T47D (cell line): ENCODE measurements around the gene PDIA5.
"Not testable (repeated sequence)": the region's sequence is repeated elsewhere in the genome, so short reads cannot be mapped to it uniquely, and the experiment has no call there.

Experiments
- DNase-seq, 2 experiments: peaks; one replicate each; pipeline versions ENCODE4 v3.0.0 to v3.0.0-alpha.2; 2011 to 2012; ENCODE audit warnings: low read depth in 1 of 2, low spot score in 1 of 2
- JUND ChIP-seq: IDR thresholded peaks from 2 replicates; pipeline ENCODE4 v1.6.1; 2012; ENCODE audit warnings: low read depth
- in situ Hi-C: cut with HindIII; loops from 2 replicates; pipeline ENCODE4 v1.10.0; 2016; ENCODE audit warnings: low sequenced_read_pairs, low pct_unique_long_range_greater_than_20kb

The PDIA5 gene

DNA sequence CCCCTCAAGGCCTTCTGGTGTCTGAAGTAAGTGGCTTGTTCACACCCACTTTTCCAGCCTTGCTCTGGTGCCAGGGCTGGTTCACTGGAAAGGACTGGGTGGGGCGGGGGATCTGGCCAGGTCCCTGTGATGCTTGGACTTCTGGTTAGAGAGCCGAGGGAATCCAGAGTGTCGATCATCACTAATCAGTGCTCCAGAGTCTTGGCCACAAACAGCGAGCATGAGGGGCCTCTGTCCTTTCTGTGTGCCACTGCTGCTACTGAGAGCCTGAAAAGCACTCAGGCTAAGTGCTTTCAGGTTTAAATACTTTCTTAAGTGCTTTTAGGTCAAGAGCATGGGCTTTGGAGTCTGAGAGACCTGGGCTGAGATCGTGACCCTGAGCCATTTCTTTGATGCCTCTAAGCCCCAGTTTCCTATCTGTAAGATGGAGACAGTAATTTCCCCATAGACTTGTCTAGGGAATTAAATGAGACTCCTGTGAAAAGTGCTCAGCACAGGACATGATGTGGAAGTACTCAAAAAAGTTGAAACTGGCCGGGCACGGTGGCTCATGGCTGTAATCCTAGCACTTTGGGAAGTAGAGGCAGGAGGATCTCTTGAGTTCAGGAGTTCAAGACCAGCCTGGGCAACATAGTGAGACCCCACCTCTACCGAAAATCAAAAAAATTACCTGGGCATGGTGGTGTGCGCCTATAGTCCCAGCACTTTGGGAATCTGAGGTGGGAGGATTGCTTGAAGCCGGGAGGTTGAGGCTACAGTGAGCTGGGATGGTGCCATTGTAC is 81.1 kb downstream of the PDIA5 start:
- no peak for TF ChIP-seq JUND
- DNase-seq = no peak
- in situ Hi-C loops = no loop called here

DNA sequence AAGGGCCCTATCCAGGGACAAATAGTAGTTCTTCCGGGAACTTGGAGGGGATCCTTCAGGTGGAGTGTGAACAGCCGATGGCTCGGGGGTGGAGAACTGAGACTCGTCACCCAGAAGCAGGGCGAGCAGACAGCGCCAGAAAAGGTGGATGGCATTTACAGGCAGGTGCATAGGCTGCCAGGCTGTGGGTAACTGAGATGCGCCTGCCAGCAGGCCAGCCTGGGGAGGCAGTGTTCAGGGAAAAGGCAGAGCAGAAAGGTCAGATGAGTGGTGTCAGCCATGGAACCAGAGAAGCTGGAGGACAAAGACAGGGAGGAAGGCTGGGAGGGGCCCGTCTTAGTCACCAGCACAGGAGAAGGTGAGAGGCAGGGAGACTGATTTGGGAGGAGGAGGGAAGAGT is 81.9 kb downstream of the PDIA5 start:
- no peak for DNase-seq
- no peak for TF ChIP-seq JUND
- in situ Hi-C loops = no loop called here

DNA sequence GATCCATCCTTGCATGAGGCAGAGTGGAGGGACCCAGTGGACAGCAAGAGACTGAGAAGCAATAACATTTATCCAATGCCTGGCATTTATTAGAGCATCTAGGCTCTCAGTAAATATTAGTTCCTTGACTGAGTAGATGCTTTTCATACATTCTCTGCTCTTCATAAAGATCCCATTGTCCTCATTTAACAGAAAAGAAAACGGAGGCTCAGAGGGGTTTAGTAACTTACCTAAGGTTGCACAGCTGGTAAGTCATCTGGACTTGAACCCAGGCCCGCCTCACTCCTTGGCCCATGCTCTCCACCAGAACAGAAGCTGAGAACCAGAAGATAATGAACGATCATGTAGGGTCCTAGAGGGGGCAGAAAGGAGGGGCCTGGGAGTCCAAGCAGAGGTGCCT is 82.7 kb downstream of the PDIA5 start:
- no peak for TF ChIP-seq JUND
- in situ Hi-C loops = no loop called here

DNA sequence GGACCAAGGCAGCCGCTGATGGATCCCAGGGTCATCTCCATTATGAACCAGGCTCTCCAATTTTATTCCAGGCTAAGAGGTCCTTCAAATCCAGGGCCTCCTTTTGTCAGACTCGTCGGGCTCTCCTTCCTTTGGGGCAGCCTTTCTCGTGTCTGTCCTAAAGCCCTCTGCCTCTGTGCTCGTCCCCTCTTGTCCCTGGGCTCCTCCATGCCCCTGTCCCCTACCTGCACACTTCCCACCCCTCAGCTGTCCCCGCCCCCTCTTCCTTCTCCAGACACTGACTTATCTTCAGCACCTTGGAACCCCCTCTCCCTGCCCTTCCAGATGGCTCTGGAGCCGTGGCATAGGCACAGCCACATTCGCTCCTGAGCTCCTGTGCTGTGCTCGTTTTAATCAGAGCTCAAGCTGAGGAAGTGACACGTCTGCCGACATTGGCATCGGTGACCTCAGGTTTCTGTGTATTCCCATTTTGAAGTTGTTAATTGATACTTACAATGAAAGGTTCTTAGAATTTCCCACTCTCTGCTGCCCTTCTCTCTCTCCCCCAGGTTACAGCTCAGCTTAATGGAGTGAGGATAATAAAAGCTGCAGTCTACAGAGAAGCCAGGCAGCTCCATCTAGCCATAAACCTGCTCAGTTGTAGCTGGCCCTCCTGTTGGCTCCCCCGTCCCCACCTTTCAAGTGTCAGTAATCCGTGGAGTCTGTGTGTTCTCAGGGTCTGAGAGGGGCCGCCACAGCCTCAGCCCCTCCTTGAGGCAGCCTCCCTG is 83.8 kb downstream of the PDIA5 start:
- TF ChIP-seq JUND = no peak
- DNase-seq = no peak
- in situ Hi-C loops = no loop called here

More for the DNA sequence above, 82.7 kb downstream of the PDIA5 start:
- DNase-seq = no peak

DNA sequence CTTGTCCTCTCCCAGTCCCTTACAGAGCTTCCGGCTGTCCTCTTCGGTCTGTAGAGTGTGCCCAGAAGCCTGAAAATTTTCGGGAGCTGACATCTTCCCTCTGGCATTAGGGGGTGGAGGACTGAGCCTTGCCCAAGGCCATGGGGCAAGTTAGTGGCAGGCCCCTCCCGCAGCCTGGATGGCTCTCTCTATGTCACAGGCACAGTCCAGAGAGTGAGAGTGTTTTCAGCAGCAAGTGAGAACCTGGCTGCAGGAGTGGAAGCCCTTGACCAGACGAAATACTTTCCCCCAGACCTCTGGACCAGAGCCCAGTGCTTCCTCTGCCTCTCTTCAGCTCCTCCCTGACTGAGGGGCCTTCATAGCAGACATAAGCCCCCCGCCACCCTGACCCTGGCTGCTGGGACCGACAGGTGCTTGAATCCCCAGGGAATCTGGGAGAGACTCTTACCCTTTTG is 84.5 kb downstream of the PDIA5 start:
- in situ Hi-C loops = no loop called here
- no peak for TF ChIP-seq JUND
- DNase-seq = no peak

DNA sequence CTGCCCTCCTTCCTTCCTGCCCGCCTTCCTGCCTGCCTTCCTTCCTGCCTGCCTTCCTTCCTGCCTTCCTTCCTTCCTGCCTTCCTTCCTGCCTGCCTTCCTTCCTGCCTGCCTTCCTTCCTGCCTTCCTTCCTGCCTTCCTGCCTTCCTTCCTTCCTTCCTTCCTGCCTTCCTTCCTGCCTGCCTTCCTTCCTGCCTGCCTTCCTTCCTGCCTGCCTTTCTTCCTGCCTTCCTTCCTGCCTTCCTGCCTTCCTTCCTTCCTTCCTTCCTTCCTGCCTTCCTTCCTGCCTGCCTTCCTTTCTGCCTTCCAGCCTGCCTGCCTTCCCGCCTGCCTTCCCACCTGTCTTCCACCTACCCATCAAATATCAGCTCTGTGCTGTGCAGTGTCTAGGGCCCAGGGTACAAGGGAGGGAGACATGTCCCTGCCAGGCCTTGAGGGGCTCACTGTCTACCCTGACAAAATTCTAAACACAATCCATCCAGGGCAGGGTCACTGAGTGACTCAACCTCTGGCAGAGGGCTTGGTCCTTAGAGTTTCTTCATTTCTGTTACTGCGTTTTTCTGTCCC is 85.1 kb downstream of the PDIA5 start:
- DNase-seq, in situ Hi-C loops: not testable (repeated sequence)

DNA sequence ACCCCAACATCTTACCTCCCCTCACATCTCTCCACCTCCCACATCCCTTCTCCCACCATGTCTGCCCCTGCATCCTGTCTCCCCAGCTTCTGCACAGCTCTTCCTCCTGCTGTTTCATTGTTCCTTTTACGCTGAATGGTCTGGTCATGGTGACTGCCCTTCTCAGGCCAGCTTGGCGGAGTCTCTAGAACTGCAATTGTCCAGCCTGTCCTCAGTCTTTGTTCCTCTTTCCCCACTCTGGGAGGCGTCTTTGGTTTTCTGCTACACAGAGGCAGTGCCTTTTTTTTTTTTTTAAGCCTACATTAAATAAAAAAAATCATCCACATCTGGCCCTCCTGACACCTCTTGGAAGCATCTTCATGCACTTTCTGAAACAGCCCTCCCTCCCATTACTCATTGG is 85.9 kb downstream of the PDIA5 start:
- DNase-seq = no peak

DNA sequence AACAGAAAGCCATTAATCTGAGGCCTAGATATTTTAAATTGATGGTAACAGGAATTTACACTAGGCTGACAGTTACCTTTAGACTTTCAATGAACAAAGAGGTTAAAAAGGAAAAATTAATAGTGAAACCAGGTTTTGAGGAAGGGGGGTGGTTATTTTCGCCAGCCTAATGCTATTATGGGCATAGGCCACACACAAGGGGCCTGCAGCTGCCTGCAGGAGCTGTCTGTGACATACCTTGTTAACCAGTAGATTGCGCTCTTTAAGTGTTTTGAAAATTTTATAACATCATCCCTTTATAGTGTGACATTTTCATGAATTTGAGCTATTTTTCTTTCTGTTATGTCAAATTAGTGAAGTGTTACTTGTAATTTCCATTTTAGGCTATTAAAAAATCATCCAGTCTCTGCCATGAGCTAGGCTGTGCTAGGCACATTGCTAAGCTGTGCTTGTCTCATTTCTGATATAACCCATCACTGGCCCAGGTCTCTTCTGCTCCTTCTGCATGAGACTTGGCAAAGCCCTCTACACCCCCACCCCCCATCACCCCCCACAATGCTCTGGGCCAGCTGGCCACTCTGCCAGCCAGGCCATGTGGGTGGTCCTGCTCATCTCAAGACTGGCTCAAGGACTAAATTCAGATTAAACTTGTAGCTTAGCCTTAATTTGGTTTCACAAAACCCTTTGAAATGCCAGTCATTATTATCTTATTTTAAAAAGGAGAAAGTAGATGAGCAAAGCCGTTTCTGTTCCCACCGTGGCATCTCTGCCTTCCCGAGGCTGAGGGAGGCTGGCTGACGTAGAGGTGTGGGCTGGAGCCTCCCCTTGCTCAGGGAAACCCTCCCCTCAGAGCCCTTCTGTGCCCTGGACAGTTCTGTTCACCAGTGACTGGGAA is 86.5 kb downstream of the PDIA5 start:
- DNase-seq = no peak
- in situ Hi-C loops = no loop called here
- TF ChIP-seq JUND = no peak

More for the DNA sequence above, 85.9 kb downstream of the PDIA5 start:
- in situ Hi-C loops = no loop called here
- TF ChIP-seq JUND = no peak

DNA sequence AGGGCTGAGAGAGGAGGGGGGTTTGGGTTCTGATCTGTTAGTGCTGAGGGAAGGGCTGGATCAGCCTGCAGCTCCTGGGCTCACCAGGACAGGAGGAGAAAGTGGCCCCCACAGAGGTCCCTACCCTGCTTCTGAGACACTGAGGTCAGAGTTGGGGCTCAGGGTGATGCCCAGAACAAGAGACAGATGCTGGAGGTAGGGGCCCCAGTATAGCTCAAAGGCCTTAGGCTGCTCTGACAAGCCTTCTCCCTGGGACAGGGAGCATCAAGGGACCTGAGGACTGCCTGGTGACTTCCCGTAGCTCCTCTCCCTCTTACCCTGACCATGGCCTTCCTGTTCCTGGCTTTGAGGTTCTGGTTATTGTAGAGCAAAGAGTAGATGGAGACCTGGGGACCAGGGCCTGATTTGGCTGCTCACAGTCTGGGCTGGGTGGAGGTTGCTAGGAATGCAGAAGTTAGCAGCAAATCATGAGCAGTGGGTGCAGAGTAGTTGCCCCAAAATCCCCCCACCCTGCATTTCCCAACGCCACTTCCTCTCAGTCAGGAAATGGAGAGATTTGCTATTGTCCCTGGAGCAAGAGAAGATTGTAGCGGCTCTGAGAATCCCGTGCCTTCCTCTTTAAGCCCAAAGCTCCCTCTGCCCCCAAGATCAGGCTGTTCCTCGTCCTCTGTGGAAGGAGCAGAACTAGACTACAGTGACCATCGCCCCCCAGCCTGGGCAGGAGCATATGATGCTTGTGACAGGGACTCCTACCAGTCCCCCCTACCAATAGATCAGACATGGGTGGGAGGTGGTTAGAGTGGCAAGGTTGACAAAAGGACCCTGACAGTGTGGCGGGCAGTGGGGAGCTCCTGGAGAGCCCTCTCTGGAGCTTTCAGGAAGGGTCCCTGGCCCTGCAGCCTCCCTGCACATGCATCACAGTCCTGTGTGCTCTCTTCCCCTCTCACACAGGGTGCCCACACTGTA is 87.5 kb downstream of the PDIA5 start:
- no peak for TF ChIP-seq JUND
- DNase-seq = no peak
- in situ Hi-C loops = no loop called here

DNA sequence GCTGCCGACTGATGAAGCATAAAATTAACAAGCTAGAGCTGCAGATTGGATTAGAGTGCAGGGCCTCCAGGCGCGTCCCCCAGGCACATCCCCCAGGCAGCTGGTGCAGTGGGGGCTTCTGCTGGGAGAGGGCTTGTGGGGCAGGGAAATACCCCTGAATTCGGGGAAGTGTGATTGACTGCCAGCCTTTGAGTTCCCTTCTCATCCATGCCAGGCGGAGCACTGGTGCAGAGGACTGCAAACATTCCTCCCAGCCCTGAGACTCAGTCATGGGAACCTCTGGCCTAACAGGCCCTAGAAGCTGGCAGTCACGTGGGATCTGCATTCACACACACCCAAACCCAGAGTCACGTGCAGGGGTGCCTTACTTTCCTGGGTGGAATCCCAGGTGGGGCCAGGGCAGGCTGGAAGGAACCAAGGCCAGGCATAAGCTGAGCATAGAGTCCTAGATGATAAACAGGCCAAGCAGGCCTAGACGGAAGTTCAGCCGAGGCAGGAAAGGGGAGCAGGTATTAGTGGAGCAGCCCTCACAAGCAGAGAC is 88.7 kb downstream of the PDIA5 start:
- DNase-seq = peak in 1 of 2 experiments; percentile 25
- no peak for TF ChIP-seq JUND
- in situ Hi-C loops = no loop called here

DNA sequence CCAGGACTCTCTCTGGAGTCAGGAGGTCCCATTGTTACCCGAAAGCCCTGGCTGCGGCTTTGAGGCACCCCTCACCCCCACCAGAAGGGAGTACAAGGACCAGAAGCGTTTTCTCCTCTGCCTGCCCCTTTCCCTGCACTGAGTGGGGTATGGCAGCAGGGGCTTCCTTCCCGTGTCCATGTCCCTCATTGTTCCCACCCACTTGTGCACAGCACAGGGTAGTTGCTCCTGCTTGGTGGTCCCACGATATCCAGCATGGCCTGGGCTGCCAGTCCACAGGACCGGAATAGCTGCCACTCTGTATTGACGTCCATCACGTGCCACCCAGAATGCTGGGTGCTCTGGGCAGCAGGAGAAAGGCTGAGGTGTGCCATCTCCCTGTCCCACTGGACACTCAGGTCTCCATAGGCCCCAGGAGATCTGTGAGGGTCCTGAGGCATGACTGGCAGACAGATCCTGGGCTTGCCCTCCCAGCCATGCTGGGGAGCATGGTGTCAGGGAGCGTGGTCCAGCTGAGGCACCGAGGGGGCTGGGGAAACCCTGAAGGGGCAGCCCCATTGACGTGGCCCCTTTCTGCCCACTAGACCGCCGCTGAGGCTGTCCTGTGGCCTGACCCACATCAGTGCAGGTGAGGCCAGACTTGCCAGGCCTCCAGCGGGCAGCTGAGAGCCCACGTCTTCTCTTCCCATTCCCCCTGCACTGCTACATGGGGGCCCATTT is 89.6 kb downstream of the PDIA5 start:
- DNase-seq = no peak
- in situ Hi-C loops = no loop called here

More for the DNA sequence above, 89.6 kb downstream of the PDIA5 start:
- no peak for TF ChIP-seq JUND
